ENCODE measurements around the gene CDH18. TPM values are rescaled to one million over a fixed set of nuclear protein-coding genes. Genes with fewer than 3 reads are reported as not detected.

The CDH18 gene, protein sequence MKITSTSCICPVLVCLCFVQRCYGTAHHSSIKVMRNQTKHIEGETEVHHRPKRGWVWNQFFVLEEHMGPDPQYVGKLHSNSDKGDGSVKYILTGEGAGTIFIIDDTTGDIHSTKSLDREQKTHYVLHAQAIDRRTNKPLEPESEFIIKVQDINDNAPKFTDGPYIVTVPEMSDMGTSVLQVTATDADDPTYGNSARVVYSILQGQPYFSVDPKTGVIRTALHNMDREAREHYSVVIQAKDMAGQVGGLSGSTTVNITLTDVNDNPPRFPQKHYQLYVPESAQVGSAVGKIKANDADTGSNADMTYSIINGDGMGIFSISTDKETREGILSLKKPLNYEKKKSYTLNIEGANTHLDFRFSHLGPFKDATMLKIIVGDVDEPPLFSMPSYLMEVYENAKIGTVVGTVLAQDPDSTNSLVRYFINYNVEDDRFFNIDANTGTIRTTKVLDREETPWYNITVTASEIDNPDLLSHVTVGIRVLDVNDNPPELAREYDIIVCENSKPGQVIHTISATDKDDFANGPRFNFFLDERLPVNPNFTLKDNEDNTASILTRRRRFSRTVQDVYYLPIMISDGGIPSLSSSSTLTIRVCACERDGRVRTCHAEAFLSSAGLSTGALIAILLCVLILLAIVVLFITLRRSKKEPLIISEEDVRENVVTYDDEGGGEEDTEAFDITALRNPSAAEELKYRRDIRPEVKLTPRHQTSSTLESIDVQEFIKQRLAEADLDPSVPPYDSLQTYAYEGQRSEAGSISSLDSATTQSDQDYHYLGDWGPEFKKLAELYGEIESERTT
- total RNA-seq = under 0.01 TPM in 1 of 2 replicates, not detected in the other

DNA sequence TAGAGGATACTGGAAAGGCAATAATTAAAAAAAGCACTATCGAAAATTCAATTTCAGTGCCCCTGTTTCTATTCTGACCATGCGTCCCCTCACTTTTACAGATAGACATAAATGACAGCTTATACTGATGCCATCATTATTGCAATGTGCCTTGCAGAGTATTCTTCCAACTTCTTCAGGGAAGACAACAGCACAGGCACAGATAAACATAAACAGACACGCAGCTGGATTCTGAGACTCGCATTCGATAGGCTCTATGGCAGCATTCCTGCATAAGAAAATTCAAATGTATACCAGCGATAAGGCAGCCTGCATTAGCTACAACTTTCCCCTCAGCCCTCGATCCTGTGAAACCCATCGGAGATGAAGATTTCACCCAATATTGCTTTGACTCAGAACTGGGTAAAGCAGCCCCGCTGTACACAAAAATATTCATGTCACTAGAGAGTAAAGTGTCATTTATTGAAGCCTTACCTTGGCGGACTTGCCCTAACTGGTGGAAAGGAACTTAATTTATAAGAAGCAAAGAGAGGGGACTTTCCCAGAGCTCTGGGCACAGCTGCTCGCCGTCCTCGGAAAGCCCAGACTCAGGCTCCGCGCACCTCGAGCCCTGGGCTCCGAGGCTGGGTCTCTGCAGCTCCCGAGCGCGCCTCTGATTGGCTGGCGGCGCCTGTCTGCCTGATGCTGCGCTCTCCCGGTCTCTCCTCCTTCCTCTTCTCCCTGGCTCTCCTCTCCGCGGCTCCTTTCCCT is at the start of gene CDH18:
TSS of gene CDH18 (minus strand) at position 589 of the 750 bp plus-strand sequence. CDS start 149,214 bp downstream, outside the sequence.

